Prostate gland (tissue), 2 donors: ENCODE measurements around the gene MBD3L5.
"Not testable (repeated sequence)": the region's sequence is repeated elsewhere in the genome, so short reads cannot be mapped to it uniquely, and the experiment has no call there.

Experiments
- POLR2A ChIP-seq: fragments of 450-650 bp; IDR thresholded peaks from one replicate; pipeline ENCODE4 v1.6.1; 2016; ENCODE audit warnings: antibody characterized with exemption, mild to moderate bottlenecking
- TF ChIP-seq, protein P1 (sequence below), 4 experiments: fragments of 200-600 bp in 2 of 4; fragments of 450-650 bp in 2 of 4; sonication (generic) in 2 of 4; IDR thresholded peaks; 1 replicate in 3 of 4; 2 replicates in 1 of 4; pipeline ENCODE4 v1.5.1; 2016 to 2019; ENCODE audit warnings: antibody characterized with exemption in 4 of 4, mild to moderate bottlenecking in 2 of 4, moderate library complexity in 2 of 4

DNA sequence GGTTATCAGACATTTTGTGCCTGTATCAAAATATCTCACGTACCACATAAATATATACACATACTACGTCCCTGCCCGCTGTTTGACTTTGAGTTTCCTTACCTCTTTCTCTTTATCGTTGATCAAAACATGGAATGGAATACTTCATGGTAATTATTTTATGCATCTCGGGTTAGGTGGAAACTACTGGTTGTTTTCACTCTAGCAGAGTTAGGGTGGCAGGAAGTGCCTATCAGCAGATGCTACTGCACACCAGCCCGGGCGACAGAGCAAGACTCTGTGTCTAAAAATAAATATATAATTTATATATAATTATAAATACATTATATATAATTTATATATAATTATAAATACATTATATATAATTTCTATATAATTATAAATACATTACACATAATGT is 22.5 kb downstream of the MBD3L5 start:
- TF ChIP-seq, protein P1, sequence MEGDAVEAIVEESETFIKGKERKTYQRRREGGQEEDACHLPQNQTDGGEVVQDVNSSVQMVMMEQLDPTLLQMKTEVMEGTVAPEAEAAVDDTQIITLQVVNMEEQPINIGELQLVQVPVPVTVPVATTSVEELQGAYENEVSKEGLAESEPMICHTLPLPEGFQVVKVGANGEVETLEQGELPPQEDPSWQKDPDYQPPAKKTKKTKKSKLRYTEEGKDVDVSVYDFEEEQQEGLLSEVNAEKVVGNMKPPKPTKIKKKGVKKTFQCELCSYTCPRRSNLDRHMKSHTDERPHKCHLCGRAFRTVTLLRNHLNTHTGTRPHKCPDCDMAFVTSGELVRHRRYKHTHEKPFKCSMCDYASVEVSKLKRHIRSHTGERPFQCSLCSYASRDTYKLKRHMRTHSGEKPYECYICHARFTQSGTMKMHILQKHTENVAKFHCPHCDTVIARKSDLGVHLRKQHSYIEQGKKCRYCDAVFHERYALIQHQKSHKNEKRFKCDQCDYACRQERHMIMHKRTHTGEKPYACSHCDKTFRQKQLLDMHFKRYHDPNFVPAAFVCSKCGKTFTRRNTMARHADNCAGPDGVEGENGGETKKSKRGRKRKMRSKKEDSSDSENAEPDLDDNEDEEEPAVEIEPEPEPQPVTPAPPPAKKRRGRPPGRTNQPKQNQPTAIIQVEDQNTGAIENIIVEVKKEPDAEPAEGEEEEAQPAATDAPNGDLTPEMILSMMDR (IDR thresholded peaks at IDR 0.05): not testable (repeated sequence)
- TF ChIP-seq POLR2A: not testable (repeated sequence)
